ENCODE measurements around the gene BHLHE23. TPM values are rescaled to one million over a fixed set of nuclear protein-coding genes. Genes with fewer than 3 reads are reported as not detected.

Gene BHLHE23
- total and polyA plus RNA-seq, 5 donors from 2014 or later, result not detected

- ATAC-seq (ENCODE audit: low read depth in 2 of 2) (no peak), DNase-seq (no peak)
- Mint-ChIP-seq H3K4me3 (no peak overlapping the region), H3K27me3 (peaks cover 17% of the 10 kb centered on the region), H3K27ac (no peak overlapping the region), H3K9me3 (peaks cover 0 to 2% (median 0%) of the 10 kb centered on the region in 7 donors), H3K36me3 (no peaks in the 10 kb centered on the region), H3K4me1 (peaks cover 0 to 5% (median 0%) of the 10 kb centered on the region in 4 donors)
- no peaks in the 10 kb centered on the region for H3K4me1 ChIP-seq (ENCODE audit: control insufficient read depth, insufficient read depth, low read length, poor library complexity, severe bottlenecking)
- H3K4me3 ChIP-seq (ENCODE audit: low read depth, low read length), result no peak overlapping the region
- no peaks in the 10 kb centered on the region for H3K36me3 ChIP-seq (ENCODE audit: control insufficient read depth, insufficient read depth, low read length)
- H3K9me3 ChIP-seq (ENCODE audit: control insufficient read depth in 2 of 2, low read length in 2 of 2), result no peaks in the 10 kb centered on the region
- H3K27ac ChIP-seq (ENCODE audit: insufficient read depth, low read length, poor library complexity, severe bottlenecking), result no peak overlapping the region
- H3K27me3 ChIP-seq (ENCODE audit: control insufficient read depth, insufficient read depth, low read length), result peaks cover 2% of the 10 kb centered on the region
Measured at GRCh38 chr20:63022501-63022900, 15.7 kb upstream of the BHLHE23 start.

DNA sequence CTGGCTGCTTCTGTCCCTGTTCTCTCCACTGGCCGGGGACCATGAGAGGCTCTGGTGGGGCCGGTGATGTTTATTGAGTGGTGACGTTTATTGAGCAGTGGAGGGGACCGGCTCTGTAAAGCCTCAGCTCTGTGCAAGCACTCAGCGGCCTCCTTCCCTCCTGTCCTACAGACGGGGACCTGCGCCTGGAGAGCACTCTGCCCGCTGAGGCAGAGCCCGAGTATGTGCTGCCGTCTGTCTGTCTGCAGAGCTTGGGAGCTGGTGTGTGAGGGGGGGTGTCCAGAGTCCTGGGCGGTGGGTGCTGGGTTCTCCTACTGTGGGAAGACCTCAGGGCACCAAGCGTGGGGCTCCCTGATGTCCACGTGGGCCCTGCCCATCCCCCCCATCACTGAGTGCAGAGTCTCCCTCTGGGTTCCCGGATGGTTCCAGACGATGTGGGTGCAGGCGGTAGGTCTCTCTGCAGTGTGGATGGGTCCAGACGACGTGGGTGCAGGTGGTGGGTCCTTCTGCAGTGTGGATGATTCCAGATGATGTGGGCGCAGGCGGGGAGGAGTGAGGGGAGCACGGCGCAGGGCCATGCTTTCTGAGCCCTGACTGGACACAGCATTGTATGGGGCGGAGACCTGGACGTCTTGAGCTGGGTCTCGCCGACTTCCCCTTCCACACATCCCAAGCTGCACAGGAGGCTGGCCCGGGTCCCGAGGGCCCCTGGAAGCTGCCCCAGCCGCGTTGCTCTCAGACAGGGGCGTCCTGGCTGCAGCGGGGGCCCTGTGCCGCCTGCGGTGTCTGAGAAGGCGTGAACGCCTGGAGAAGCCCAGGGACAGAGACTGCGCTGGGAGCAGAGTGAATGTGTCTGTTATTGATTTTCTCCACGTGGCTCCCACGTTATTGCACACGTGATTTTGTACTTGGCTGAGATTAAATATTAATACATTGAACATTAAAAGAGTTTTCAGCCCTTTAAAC lies 14.9 kb upstream of the BHLHE23 start:
- H3K27me3 Mint-ChIP-seq, result peaks cover 11% of the 10 kb centered on the region

DNA sequence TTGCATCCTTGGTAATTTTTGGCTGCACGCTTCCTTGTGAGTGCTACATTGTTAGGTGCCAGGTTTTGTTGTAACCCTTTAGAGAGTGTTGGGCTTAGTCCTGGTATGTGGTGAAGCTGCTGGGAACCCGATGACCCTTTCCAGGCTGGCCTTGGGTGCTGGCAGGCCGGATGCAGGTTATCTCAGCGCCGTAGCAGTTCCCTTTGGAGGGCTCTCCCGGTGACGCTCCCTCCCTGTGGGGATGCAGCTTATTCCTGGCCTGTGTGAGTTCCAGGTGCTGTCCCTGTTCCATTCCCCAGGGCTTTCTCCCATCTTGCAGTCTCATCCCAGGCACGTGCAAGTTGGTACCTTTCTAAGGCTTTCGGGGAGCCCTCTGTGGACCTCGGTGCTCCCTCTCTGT lies 13.9 kb upstream of the BHLHE23 start:
- DNase-seq, result no peak
- no peak for ATAC-seq (ENCODE audit: low read depth in 2 of 2)
- no peak overlapping the region for H3K27ac Mint-ChIP-seq

More for the DNA sequence above, 14.9 kb upstream of the BHLHE23 start:
- Histone ChIP-seq H3K36me3 (ENCODE audit: control insufficient read depth, insufficient read depth, low read length) (no peaks in the 10 kb centered on the region), H3K27me3 (ENCODE audit: control insufficient read depth, insufficient read depth, low read length) (no peaks in the 10 kb centered on the region), H3K4me1 (ENCODE audit: control insufficient read depth, insufficient read depth, low read length, poor library complexity, severe bottlenecking) (no peaks in the 10 kb centered on the region), H3K4me3 (ENCODE audit: low read depth, low read length) (no peak overlapping the region), H3K27ac (ENCODE audit: insufficient read depth, low read length, poor library complexity, severe bottlenecking) (no peak overlapping the region), H3K9me3 (ENCODE audit: control insufficient read depth in 2 of 2, low read length in 2 of 2) (no peaks in the 10 kb centered on the region)
- Mint-ChIP-seq H3K36me3 (no peaks in the 10 kb centered on the region), H3K4me3 (no peak overlapping the region), H3K4me1 (peaks cover 0 to 3% (median 0%) of the 10 kb centered on the region in 4 donors), H3K9me3 (peaks cover 0 to under 1% (median 0%) of the 10 kb centered on the region in 7 donors), H3K27ac (no peak overlapping the region)
- DNase-seq (no peak), ATAC-seq (ENCODE audit: low read depth in 2 of 2) (no peak)

GRCh38 chr20:63017826-63018411 lies 11.2 kb upstream of the BHLHE23 start:
- DNase-seq (no peak), ATAC-seq (ENCODE audit: low read depth in 2 of 2) (no peak)

More for the DNA sequence above, 13.9 kb upstream of the BHLHE23 start:
- no peaks in the 10 kb centered on the region for H3K27me3 ChIP-seq (ENCODE audit: control insufficient read depth, insufficient read depth, low read length)
- no peaks in the 10 kb centered on the region for H3K9me3 ChIP-seq (ENCODE audit: control insufficient read depth in 2 of 2, low read length in 2 of 2)
- H3K27me3 Mint-ChIP-seq, result peaks cover 11% of the 10 kb centered on the region
- no peaks in the 10 kb centered on the region for H3K4me1 ChIP-seq (ENCODE audit: control insufficient read depth, insufficient read depth, low read length, poor library complexity, severe bottlenecking)
- H3K4me1 Mint-ChIP-seq, result peaks cover 0 to 1% (median 0%) of the 10 kb centered on the region in 4 donors
- H3K4me3 Mint-ChIP-seq, result no peak overlapping the region
- H3K27ac ChIP-seq (ENCODE audit: insufficient read depth, low read length, poor library complexity, severe bottlenecking), result no peak overlapping the region
- peaks cover 0 to 3% (median 0%) of the 10 kb centered on the region in 7 donors for H3K9me3 Mint-ChIP-seq
- H3K36me3 Mint-ChIP-seq, result no peaks in the 10 kb centered on the region
- H3K36me3 ChIP-seq (ENCODE audit: control insufficient read depth, insufficient read depth, low read length), result no peaks in the 10 kb centered on the region
- H3K4me3 ChIP-seq (ENCODE audit: low read depth, low read length), result no peak overlapping the region

GRCh38 chr20:63017076-63017825 lies 10.5 kb upstream of the BHLHE23 start:
- ATAC-seq (ENCODE audit: low read depth in 2 of 2) (no peak), DNase-seq (no peak)
- Mint-ChIP-seq H3K4me1 (no peaks in the 10 kb centered on the region), H3K27ac (no peak overlapping the region), H3K36me3 (peaks cover 4% of the 10 kb centered on the region), H3K9me3 (peaks cover 0 to 19% (median 2%) of the 10 kb centered on the region in 7 donors), H3K4me3 (no peak overlapping the region), H3K27me3 (peaks cover 39% of the 10 kb centered on the region)
- Histone ChIP-seq H3K9me3 (ENCODE audit: control insufficient read depth in 2 of 2, low read length in 2 of 2) (peaks cover 16 to 17% of the 10 kb centered on the region in 2 experiments), H3K27me3 (ENCODE audit: control insufficient read depth, insufficient read depth, low read length) (peaks cover 9% of the 10 kb centered on the region), H3K36me3 (ENCODE audit: control insufficient read depth, insufficient read depth, low read length) (no peaks in the 10 kb centered on the region), H3K27ac (ENCODE audit: insufficient read depth, low read length, poor library complexity, severe bottlenecking) (no peak overlapping the region), H3K4me1 (ENCODE audit: control insufficient read depth, insufficient read depth, low read length, poor library complexity, severe bottlenecking) (no peaks in the 10 kb centered on the region), H3K4me3 (ENCODE audit: low read depth, low read length) (no peak overlapping the region)

More at GRCh38 chr20:63017826-63018411, 11.2 kb upstream of the BHLHE23 start:
- Histone ChIP-seq H3K4me1 (ENCODE audit: control insufficient read depth, insufficient read depth, low read length, poor library complexity, severe bottlenecking) (no peaks in the 10 kb centered on the region), H3K4me3 (ENCODE audit: low read depth, low read length) (no peak overlapping the region), H3K27ac (ENCODE audit: insufficient read depth, low read length, poor library complexity, severe bottlenecking) (no peak overlapping the region), H3K27me3 (ENCODE audit: control insufficient read depth, insufficient read depth, low read length) (peaks cover 9% of the 10 kb centered on the region), H3K9me3 (ENCODE audit: control insufficient read depth in 2 of 2, low read length in 2 of 2) (peaks cover 13% of the 10 kb centered on the region in 2 experiments), H3K36me3 (ENCODE audit: control insufficient read depth, insufficient read depth, low read length) (no peaks in the 10 kb centered on the region)
- peaks cover 4% of the 10 kb centered on the region for H3K36me3 Mint-ChIP-seq
- no peak overlapping the region for H3K4me3 Mint-ChIP-seq
- peaks cover 0 to 15% (median 2%) of the 10 kb centered on the region in 7 donors for H3K9me3 Mint-ChIP-seq
- H3K4me1 Mint-ChIP-seq, result no peaks in the 10 kb centered on the region
- H3K27me3 Mint-ChIP-seq, result peaks cover 32% of the 10 kb centered on the region
- no peak overlapping the region for H3K27ac Mint-ChIP-seq

DNA sequence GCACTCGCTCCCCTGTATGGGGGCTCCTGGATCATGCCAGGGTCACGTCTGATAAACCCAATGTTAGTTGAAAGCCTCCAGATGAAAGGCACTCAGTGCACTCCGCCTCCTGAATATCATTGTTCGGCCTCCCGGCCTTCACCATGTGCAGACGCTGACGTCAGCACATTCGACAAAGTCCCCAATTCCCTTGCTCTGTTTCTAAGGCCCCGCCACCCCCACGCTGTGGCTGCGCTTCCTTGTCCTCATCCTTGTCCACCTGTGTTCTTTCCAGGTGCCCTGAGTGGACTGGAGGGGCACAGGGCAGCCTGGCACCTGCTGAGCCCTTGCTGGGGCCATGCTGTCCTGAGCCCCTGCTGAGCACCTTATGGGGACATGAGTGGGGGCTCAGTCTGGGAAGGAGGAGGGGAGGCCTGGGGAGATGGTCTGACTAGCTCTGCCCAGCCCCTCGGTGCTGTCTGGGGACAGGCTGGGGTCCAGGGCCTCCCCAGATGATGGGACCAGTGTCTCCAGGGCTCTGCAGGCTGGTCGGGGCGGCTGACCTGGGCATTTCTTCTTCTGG lies 9.8 kb upstream of the BHLHE23 start:
- H3K9me3 ChIP-seq (ENCODE audit: control insufficient read depth in 2 of 2, low read length in 2 of 2), result peaks cover 16 to 17% of the 10 kb centered on the region in 2 experiments
- peaks cover 14% of the 10 kb centered on the region for H3K27me3 ChIP-seq (ENCODE audit: control insufficient read depth, insufficient read depth, low read length)
- H3K4me1 ChIP-seq (ENCODE audit: control insufficient read depth, insufficient read depth, low read length, poor library complexity, severe bottlenecking), result no peaks in the 10 kb centered on the region
- no peak overlapping the region for H3K4me3 ChIP-seq (ENCODE audit: low read depth, low read length)
- H3K9me3 Mint-ChIP-seq, result peaks cover 0 to 19% (median 2%) of the 10 kb centered on the region in 7 donors
- H3K27ac ChIP-seq (ENCODE audit: insufficient read depth, low read length, poor library complexity, severe bottlenecking), result no peak overlapping the region
- DNase-seq (no peak), ATAC-seq (ENCODE audit: low read depth in 2 of 2) (no peak)
- no peak overlapping the region for H3K27ac Mint-ChIP-seq
- H3K27me3 Mint-ChIP-seq, result peaks cover 45% of the 10 kb centered on the region
- peaks cover 4% of the 10 kb centered on the region for H3K36me3 Mint-ChIP-seq
- no peaks in the 10 kb centered on the region for H3K4me1 Mint-ChIP-seq
- no peaks in the 10 kb centered on the region for H3K36me3 ChIP-seq (ENCODE audit: control insufficient read depth, insufficient read depth, low read length)
- H3K4me3 Mint-ChIP-seq, result peak overlapping the region in 1 of 4 donors; percentile 39

GRCh38 chr20:63015662-63016361 lies 9.0 kb upstream of the BHLHE23 start:
- Histone ChIP-seq H3K27me3 (ENCODE audit: control insufficient read depth, insufficient read depth, low read length) (peaks cover 15% of the 10 kb centered on the region), H3K27ac (ENCODE audit: insufficient read depth, low read length, poor library complexity, severe bottlenecking) (no peak overlapping the region), H3K36me3 (ENCODE audit: control insufficient read depth, insufficient read depth, low read length) (no peaks in the 10 kb centered on the region), H3K4me1 (ENCODE audit: control insufficient read depth, insufficient read depth, low read length, poor library complexity, severe bottlenecking) (no peaks in the 10 kb centered on the region), H3K9me3 (ENCODE audit: control insufficient read depth in 2 of 2, low read length in 2 of 2) (peaks cover 16 to 17% of the 10 kb centered on the region in 2 experiments), H3K4me3 (ENCODE audit: low read depth, low read length) (no peak overlapping the region)
- Mint-ChIP-seq H3K27ac (no peak overlapping the region), H3K9me3 (peaks cover 0 to 19% (median 2%) of the 10 kb centered on the region in 7 donors), H3K4me1 (peaks cover 0 to 6% (median 1%) of the 10 kb centered on the region in 4 donors), H3K27me3 (peaks cover 53% of the 10 kb centered on the region), H3K4me3 (no peak overlapping the region), H3K36me3 (peaks cover 4% of the 10 kb centered on the region)
- DNase-seq, result no peak
- no peak for ATAC-seq (ENCODE audit: low read depth in 2 of 2)
